GM13976 (cell line): ENCODE measurements around the gene DRD3.

ENCODE experiments used
- DNase-seq: peaks from one replicate; pipeline ENCODE4 v3.0.0; 2012; ENCODE audit warnings: low spot score
- in situ Hi-C: fragments of 300-500 bp; cut with MboI; formaldehyde crosslinking; loops from one replicate; pipeline ENCODE4 v1.12.0; 2022; ENCODE audit warnings: low sequenced_read_pairs, mixed read lengths, inconsistent platforms; ENCODE audit not compliant: unreplicated experiment
- TF ChIP-seq, protein P1 (sequence below): IDR thresholded peaks from 2 replicates; pipeline ENCODE4 v1.5.1; 2012; ENCODE audit warnings: borderline replicate concordance, mild to moderate bottlenecking; ENCODE audit not compliant: insufficient read depth; ENCODE audit errors: extremely low read depth, missing control alignments, control extremely low read depth

Gene DRD3

DNA sequence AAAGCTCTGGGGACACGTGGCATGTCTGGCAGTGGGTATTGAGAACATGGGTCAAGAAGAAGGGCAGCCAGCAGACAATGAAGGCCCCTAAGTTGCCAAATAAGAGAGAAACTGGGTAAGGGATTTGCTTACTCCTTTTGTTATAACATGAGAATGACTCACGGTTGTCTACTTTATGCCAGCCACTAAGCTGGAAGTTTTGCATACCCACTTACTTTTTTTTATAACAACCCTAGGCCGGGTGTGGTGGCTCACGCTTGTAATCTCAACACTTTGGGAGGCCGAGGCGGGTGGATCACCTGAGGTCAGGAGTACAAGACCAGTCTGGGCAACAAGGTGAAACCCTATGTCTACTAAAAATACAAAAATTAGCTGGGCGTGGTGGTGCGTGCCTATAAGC lies 50.0 kb downstream of the DRD3 start:
- no peak for DNase-seq
- TF ChIP-seq, protein P1, sequence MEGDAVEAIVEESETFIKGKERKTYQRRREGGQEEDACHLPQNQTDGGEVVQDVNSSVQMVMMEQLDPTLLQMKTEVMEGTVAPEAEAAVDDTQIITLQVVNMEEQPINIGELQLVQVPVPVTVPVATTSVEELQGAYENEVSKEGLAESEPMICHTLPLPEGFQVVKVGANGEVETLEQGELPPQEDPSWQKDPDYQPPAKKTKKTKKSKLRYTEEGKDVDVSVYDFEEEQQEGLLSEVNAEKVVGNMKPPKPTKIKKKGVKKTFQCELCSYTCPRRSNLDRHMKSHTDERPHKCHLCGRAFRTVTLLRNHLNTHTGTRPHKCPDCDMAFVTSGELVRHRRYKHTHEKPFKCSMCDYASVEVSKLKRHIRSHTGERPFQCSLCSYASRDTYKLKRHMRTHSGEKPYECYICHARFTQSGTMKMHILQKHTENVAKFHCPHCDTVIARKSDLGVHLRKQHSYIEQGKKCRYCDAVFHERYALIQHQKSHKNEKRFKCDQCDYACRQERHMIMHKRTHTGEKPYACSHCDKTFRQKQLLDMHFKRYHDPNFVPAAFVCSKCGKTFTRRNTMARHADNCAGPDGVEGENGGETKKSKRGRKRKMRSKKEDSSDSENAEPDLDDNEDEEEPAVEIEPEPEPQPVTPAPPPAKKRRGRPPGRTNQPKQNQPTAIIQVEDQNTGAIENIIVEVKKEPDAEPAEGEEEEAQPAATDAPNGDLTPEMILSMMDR = no peak
- in situ Hi-C loops = no loop called here

GRCh38 chr3:114128231-114128630 lies 50.6 kb downstream of the DRD3 start:
- in situ Hi-C loops = no loop called here
- TF ChIP-seq, protein P1 = no peak
- DNase-seq = no peak

- DNase-seq = no peak
- TF ChIP-seq, protein P1 = no peak
- in situ Hi-C loops = no loop called here
Observed at GRCh38 chr3:114127517-114127916, 51.3 kb downstream of the DRD3 start.

GRCh38 chr3:114126461-114126860 lies 52.4 kb downstream of the DRD3 start:
- in situ Hi-C loops = no loop called here
- TF ChIP-seq, protein P1 = no peak
- DNase-seq = no peak

DNA sequence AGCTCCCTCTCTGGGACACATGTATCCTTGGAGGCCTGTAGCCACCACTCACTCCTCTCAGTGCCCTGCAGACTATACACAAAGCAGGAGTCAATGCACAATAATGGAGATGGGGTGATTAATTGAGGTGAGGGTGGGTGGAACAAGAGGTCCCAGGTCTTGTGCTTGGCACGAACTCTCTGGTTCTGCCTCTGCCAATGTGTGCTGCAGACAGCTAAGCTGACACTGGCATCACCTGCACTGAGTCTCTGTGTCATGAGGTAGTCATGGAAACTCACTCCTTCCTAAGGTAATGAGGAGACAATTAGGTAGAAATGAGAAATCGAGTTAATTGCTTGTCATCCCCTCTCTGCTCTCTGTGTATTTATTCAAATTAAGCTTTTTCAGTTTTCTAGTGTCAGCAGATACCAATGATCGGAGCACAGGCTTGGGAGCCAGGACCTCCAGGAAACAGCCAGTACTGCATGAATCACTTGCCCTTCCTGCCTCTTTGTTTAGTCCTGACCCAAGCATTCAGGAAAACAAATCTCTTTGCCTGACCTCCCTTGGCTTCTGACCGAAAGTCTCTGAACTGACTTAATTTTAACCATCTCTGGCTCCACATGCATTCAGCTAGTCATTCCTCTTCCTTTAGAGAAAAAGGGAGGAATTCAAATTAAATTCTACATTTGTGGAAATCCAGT lies 56.7 kb downstream of the DRD3 start:
- in situ Hi-C loops = no loop called here
- no peak for DNase-seq
- TF ChIP-seq, protein P1 = no peak

GRCh38 chr3:114120211-114120610 lies 58.6 kb downstream of the DRD3 start:
- DNase-seq = no peak
- TF ChIP-seq, protein P1 = no peak
- in situ Hi-C loops = no loop called here
